Stimulated activated CD8-positive, alpha-beta memory T cell treated with anti-CD3 and anti-CD28 coated beads, Interleukin-7, amount 100 ng/mL, for 4 hours (primary cell): ENCODE data around the gene NME4.
A peak's percentile ranks its signal among the peaks of the same experiment; 100 is the strongest.
"Not testable (repeated sequence)": the region's sequence is repeated elsewhere in the genome, so short reads cannot be mapped to it uniquely, and the experiment has no call there.

Experiments
- DNase-seq, 2 donors: peaks; one replicate each; pipeline ENCODE4 v3.0.0-alpha.2; 2020; ENCODE audit warnings: low read depth in 2 of 2

The NME4 gene

DNA sequence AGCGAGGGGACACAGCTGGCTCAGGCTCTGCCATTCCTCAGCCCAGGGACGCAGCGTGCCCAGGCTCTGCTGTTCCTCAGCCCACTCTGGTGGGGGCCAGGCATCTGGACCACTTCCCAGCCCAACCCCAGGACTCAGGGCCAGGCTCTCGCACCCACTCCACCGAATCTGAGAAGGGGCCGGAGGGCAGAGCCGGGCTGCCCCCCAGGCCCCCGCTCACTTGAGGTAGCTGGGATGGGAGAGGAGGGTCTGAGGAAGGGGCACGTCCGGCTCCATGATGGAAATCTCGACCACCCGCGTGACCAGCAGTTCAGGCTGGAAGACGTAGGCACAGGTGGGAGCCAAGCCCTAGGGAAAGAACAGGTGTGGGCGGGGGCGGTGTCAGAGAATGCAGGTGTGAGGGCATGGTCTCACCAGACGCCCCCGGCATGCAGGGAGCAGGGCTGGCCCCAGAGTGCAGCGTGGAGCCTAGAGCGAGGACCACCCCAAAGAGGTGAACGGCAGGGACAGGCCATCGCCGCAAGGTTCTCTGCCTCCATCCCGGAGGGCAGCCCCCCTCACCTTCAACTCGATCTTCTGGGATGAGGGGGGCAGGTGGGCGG lies 20.1 kb upstream of the NME4 start:
- no peak for DNase-seq

DNA sequence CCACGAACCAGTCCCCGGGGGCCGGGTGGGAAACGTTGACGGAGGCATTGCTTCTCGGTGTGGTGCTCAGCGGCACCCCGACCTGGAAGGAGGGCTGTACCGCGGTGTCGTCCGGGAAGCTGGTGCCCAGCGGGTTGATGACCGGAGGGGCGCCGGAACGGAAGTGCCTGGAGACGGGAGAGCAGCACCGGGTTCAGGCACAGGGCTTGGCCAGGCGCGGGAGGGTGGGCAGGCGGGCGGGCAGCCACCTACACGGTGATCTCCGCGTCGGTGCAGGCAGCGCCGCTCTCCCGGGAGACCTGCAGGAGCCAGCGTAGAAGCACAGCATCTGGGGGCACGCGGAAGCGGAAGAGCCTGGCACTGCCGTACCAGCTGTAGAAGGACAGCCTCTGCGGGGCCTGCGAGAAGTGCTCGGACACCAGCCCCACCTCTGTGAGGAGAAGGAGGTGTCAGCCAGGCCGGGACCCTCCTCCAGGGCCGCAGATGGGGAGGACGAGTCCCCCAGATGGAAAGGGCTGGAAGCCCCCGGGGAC lies 19.5 kb upstream of the NME4 start:
- DNase-seq = no peak

DNA sequence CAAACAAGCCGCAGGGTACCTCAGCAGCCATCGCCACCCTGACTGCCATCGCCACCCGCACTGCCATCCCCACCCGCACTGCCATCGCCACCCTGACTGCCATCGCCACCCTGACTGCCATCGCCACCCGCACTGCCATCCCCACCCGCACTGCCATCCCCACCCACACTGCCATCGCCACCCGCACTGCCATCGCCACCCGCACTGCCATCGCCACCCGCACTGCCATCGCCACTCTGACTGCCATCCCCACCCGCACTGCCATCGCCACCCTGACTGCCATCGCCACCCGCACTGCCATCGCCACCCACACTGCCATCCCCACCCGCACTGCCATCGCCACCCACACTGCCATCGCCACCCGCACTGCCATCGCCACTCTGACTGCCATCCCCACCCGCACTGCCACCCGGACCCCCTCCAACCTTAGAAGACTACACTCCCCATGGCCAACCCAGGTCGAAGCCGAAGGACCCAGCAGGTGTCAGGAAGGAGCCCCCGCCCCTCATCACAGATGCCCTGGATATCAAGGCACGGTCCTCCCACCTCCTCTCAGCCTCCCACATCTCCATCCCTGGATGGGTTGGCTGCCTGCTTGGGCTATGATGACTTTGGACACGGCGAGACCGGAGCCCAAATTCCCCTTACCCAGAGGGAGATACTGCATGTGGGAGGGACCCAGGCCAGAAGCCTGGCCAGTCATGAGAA lies 18.7 kb upstream of the NME4 start:
- not testable (repeated sequence) for DNase-seq

DNA sequence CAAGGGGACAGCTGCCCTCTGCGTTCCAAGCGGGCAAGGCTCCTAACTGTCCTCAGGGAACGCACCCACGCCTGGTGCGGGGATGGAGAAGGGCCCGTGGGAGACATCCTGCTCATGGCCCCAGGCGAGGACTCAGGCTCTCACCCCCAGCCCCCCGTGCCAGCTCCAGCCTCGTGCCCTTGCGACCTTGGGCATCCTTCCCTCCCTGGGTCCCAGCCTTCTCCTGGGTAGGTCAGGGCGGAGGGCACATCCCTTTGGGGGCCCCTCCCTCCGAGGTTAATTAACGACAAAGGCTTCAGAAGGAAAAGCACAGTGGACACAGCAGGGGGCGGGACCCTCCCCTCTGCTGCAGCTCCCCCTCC lies 18.2 kb upstream of the NME4 start:
- no peak for DNase-seq

DNA sequence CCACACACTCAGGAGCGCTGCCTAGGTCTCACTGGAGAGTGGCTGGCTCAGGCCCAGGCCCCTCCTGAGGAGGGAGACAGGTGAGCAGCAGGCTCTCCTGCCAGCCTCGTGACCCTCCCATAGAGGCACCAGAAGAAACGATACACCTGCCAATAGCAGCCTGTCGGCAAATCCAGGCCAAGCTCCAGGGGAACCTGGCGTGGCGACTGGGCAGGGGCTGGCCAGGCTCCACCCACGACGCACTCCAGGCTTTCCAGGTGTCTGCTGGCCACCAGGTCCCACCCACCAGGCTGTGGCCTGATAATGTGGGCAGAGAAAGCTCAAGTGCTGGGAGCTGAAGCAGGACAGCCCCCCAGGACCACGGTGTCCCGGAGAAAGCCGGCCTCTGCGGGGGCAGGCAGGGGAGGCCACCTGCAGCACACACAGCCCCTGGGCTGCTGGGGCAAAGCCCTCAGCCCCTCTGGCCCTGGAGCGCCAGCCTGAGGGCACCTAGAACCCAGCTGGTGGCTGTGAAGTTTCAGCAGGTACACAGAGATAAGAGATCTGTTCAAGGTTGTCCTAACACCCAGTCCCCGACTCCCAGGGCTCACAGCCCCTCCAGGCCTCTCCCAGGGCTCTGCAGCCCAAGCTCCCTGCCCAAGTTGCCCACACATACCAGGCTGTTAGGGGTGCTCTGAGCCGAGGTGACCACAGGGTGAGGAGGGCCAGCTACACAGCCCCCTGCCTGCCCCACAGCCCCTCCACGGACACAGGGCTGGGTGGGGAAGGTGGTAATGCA lies 17.6 kb upstream of the NME4 start:
- DNase-seq = no peak

DNA sequence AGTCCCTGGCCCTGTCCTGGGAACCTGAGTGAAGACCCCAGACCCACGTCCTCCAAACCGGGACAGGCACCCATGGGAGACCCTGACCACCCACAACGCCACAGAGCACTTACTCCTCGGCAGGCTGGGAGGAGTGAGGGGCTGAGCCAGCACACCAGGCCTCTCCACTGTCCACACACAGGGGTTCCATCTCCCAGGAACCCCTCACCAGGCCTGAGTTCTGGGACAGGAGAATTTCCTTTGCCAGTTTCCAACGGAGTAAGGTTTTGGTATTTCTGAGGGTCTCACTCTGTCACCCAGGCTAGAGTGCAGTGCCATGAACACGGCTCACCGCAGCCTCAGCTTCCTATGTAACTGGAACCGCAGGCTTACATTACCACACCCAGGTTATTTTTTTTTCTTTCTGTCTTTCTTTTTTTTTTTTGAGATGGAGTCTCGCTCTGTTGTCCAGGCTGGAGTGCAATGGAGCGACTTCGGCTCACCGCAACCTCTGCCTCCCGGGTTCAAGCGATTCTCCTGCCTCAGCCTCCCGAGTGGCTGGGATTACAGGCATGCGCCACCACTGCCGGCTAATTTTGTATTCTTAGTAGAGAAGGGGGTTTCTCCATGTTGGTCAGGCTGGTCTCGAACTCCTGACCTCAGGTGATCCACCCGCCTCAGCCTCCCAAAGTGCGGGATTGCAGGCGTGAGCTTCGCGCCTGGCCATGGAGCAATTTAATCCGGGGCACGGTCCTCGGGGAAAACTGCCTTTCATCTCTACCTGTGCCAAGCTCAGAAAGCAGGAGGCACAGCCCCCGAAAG lies 16.8 kb upstream of the NME4 start:
- no peak for DNase-seq

DNA sequence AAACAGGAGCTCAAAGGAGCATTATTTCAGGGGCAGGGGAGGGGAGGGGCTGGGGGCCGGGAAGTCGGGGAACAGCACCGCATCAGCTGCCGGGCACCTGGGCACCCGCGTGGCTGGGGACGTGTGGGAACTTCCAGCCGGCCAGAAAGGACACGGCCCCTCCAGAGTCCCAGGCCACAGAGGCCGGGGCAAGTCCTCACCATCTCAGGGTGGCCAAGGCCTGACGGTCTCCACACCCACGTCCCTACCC lies 16.3 kb upstream of the NME4 start:
- DNase-seq = no peak

DNA sequence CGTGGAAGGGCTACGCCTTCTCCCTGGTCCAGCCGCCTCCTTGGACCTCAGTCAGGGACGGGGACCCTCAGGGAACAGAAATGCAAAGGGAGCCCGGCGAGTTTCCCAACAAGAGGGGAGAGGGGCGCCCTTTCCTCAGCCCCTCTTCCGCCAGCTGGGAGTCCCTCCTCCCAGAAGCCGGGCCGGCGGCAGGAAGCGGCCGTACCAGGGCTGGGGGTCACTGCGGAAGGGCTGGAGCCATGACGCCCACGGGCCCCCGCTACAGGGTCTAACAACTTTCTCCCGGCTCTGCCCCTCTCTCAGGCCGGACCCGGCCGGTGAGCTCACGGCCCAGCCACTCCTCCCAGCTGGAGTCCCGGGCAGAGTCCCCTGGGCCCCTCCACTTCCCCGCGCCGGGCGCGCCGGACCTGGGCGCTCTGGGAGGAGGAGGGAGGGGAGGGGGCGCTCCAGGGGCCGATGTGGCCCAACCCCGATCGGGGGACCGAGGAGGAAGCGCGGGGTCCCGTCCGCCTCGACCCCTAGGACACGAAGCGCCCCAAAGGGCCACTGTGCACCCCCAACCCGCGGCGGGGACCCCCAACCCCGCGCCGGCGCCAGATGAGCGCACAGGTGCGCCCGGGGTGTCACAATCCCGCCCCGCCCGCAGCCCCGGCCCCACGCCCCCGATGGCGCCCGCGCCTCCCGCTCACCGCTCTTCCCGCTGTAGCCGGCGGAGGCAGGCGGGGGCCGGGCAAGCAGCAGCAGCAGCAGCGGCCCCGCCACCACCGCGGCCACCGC lies 15.8 kb upstream of the NME4 start:
- peak in 1 of 2 donors; percentile 26 for DNase-seq

DNA sequence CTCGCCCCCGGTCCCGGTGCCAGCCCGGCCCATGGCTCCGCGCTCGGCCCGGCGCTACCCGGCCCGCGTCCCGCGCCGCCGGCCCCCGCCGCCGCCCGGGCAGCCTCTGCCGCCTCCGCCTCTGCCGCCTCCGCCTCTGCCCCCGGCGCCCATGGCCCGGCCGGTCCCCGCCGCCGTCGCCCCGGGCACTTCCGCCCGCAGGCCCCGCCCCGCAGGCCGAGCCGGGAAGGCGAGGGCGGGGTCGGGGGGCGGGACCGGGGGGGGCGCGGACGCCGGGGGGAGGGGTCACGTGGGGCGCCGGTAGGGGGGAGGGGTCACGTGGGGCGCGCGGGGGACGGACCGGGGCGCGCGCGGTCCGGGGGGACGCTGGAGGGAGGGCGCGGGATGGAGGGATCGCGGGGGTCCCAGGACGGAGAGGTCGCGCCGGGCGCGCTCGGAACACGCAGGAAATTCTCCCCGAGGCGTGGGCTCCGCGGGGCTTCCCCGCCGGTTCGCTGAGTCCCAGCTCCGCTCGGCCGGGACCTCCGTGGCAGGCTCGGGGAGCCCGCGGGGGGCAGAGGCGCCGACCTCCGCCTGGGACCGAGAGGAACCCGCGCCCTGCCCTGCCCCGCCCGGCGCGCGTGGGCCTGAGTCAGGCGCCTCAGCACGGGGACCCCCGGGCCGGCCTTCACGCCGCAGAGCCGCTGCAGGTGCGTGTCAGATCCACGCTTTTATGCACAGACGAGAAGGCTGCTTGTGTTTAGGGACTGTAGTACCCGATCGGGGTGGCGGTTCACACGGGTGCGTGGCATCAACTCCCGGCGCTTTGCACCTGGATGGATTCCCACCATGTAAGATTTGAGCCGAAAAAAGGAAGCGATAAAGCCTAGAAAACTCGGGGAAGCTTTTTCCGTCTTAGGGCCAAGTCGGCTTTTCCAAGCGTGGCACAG lies 14.9 kb upstream of the NME4 start, which contains the start of gene PGAP6:
Gene PGAP6 (minus strand): TSS at position 190 of the 929 bp plus-strand sequence. CDS start 157 bp downstream, at position 33.
- peak in 1 of 2 donors; percentile 59 for DNase-seq

DNA sequence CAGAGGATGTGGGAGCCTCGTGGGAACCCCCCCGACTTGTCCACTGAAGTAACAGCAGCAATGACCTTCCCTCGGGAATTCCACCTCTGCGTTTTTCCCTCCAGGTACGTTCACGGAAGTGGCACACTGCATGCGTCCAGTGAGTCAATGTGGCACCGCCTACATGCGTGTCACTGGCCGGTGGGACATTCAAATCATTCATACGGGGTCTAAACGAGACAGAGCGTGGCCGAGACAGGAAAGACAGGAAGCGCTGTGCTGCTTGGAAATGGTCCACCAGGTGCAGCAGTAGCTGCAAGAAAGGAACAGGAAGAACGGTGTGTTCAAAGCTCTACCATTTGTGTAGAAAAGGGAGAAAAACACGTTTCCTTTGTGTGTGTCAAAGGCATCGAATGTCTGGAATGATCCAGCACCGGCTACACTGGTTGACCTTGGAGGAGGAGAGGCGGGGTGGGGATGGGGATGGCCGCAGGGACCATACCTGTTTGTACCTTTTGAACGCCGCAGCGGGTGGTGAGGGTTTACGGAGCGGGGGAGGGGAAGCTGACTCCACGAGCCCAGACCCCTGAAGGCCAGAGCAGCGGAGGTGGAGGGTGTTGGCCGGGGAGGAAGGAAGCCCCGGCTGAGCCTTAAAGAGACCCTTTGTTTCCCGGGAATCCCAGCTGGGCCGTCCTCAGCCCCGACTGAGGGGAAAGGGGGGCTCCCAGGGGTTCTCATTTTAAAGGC lies 13.5 kb upstream of the NME4 start:
- peak in 1 of 2 donors; percentile 35 for DNase-seq

DNA sequence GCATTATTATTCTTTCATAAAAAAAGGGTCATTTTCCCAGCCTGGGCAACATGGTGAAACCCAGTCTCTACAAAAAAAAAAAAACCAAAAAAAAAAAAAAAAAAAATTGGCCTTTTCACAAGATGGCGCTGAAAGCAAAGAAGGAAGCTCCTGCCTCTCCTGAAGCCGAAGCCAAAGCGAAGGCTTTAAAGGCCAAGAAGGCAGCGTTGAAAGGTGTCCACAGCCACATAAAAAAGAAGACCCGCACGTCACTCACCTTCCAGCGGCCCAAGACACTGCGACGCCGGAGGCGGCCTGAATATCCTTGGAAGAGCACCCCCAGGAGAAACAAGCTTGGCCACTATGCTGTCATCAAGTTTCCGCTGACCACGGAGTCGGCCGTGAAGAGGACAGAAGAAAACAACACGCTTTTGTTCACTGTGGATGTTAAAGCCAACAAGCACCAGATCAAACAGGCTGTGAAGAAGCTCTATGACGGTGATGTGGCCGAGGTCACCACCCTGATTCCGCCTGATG lies 10.3 kb upstream of the NME4 start:
- DNase-seq = no peak

DNA sequence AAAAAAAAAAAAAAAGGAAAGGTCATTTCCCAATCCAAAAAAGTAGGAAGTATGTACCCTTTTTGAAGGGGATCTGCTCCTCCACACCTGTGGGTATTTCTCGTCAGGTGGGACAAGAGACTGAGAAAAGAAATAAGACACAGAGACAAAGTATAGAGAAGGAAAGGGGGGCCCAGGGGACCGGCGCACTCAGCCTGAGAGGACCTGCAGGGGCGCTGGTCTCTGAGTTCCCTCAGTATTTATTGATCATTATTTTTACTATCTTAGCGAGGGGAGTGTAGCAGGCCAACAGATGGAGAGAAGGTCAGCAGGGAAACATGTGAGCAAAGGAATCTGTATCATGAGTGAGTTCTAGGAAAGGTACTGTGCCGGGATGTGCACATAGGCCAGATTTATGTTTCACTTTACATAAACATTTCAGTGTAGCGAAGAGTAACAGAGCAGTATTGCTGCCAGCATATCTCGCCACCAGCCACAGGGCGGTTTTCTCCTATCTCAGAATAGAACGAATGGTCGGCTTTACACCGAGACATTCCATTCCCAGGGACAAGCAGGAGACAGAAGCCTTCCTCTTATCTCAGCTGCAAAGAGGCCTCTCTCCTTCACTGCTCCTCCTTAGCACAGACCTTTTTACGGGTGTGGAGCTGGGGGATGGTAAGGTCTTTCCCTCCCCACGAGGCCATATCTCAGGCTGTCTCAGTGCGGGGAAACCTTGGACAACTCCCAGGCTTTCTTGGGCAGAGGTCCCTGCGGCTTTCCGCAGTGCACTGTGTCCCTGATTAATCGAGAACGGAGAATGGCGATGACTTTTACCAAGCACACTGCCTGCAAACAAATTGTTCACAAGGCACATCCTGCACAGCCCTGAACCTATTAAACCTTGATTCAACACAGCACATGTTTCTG lies 9.0 kb upstream of the NME4 start:
- not testable (repeated sequence) for DNase-seq

DNA sequence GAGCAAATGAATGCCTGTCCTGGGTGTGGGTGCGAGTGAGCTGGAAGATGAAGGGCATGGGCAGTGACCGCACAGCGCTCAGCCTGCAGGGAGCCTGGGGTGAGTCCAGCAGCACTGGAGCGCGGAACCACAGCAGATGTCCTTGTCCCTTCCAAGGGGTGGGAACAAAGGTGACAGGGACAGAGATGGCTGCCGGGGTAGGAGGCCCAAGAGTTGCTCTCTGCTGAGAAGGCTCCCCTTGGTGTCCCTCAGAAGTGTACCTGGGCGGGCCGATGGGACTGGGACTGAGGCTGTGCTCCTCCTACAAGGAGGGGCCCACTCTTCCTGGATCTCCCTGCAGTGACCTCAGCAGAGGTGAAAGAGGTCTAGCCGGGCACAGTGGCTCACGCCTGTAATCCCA lies 7.6 kb upstream of the NME4 start:
- DNase-seq = no peak

DNA sequence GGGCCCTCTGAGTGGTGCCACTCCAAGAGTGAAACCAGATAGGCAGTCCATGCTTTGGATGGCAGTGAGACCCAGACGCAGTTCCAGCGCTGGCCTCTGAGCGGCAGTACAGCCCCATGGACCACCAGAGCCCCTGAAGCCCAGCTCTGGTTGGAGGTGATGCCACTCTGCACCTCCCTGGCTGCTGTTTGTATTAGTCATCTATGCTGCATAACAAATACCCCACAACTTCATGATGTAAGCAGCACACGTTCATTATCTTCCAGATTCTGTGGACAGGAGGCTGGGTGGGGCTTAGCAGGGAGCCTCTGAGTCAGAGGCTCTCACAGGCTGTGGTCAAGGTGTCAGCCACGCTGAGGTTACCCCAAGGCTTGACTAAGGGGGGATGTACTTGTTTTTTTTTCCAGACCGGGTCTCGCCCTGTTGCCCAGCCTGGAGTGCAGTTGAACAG lies 5.1 kb upstream of the NME4 start:
- peak; percentile 62 to 79 for DNase-seq

DNA sequence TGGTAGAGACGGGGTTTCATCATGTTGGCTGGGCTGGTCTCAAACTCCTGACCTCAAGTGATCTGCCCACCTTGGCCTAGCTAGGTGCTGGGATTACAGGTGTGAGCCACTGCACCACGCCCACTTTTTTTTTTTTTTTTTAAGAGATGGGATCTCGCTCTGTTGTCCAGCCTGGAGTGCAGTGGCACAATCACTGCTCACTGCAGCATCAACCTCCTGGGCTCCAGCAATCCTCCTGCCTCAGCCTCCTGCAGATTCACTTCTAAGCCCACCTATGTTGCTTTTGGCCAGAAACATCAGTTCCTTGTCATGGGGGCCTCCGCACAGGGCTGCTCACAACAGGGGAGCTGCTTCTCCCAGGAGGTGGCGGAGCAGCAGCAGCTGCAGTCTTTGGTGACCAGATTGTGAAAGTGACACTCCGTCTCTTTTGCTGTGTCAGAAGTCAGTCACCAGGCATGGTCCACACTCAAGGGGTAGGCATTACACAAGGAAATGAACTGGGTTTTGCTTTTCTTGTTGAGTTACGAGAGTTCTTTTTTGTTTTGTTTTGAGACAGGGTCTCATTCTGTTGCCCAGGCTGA lies 4.5 kb upstream of the NME4 start:
- DNase-seq = no peak

DNA sequence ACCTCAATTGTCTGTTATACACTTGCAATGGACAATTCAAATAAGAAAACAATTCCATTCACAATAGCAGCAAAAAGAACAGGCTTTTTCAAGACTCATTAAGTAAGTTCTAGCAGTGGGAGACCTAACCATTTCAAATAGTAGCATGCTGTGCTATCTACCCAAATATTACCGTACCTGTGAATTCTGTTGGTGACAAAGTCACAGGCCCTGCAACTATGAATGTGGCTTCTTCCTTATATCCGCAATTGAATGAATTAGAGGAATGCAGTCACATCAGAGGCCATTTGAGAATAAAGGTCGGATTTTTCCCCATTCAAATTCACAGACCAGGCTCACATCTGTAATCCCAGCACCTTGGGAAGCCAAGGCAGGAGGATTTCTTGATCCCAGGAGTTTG lies 800 bp upstream of the NME4 start:
- no peak for DNase-seq

DNA sequence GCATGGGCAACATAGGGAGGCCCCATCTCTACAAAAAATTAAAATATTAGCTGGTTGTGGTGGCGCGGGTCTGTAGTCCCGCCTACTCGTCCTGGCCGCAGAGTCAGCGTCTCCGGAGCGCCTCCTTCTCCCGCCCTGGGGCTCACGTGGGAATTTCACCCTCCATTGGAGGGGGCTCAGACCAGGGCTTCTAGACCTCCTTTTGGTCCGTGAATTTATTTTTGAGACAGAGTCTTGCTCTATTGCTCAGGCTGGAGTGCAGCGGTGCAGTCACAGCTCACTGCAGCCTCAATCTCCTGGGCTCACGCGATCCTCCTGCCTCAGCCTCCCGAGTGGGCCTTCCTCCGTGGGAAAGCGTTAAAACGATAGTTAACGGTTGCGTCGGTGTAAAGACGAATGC lies 394 bp upstream of the NME4 start:
- DNase-seq = no peak
